HepG2 (cell line): ENCODE data around the gene FYB1. TPM values are rescaled to one million over a fixed set of nuclear protein-coding genes. Genes with fewer than 3 reads are reported as not detected.

Experiments used
- ATF3 ChIP-seq: sonication (generic); formaldehyde crosslinking; IDR thresholded peaks from 2 replicates; pipeline ENCODE4 v1.4.0; 2020; ENCODE audit warnings: missing genetic modification reagents
- BCL6 ChIP-seq: IDR thresholded peaks from 2 replicates; pipeline ENCODE4 v1.6.1; 2016; ENCODE audit warnings: missing genetic modification reagents, missing compliant biosample characterization
- CBX1 ChIP-seq: IDR thresholded peaks from one replicate; pipeline ENCODE4 v1.6.1; 2016; ENCODE audit warnings: antibody characterized with exemption, low read depth
- EEA1 ChIP-seq: sonication (generic); formaldehyde crosslinking; IDR thresholded peaks from 2 replicates; pipeline ENCODE4 v1.5.1; 2020; ENCODE audit warnings: mild to moderate bottlenecking, missing genetic modification reagents, borderline replicate concordance
- NCOA2 ChIP-seq: sonication (generic); formaldehyde crosslinking; IDR thresholded peaks from 2 replicates; pipeline ENCODE4 v1.8.0; 2022; ENCODE audit warnings: inconsistent platforms
- PRDM15 ChIP-seq: sonication (generic); formaldehyde crosslinking; IDR thresholded peaks from 2 replicates; pipeline ENCODE4 v1.4.0; 2020; ENCODE audit warnings: missing genetic modification reagents
- SKIL ChIP-seq: sonication (generic); formaldehyde crosslinking; IDR thresholded peaks from 2 replicates; pipeline ENCODE4 v1.8.0; 2022; ENCODE audit warnings: missing genetic modification reagents, mild to moderate bottlenecking, moderate library complexity, borderline replicate concordance
- U2AF2 ChIP-seq: fragments of 200-400 bp; formaldehyde crosslinking; IDR thresholded peaks from 2 replicates; pipeline ENCODE4 v1.6.1; 2017; ENCODE audit warnings: low read depth, mild to moderate bottlenecking, low read length
- ZBTB42 ChIP-seq: sonication (generic); formaldehyde crosslinking; IDR thresholded peaks from 2 replicates; pipeline ENCODE4 v1.5.0; 2020; ENCODE audit warnings: mild to moderate bottlenecking, missing genetic modification reagents
- ZNF276 ChIP-seq: sonication (generic); formaldehyde crosslinking; IDR thresholded peaks from 2 replicates; pipeline ENCODE4 v1.4.0; 2020; ENCODE audit warnings: mild to moderate bottlenecking, low read depth, missing genetic modification reagents
- ZNF318 ChIP-seq: sonication (generic); formaldehyde crosslinking; IDR thresholded peaks from 2 replicates; pipeline ENCODE4 v1.4.0; 2020; ENCODE audit warnings: mild to moderate bottlenecking, missing genetic modification reagents
- ZNF557 ChIP-seq: sonication (generic); formaldehyde crosslinking; IDR thresholded peaks from 2 replicates; pipeline ENCODE4 v1.4.0; 2020; ENCODE audit warnings: missing genetic modification reagents
- ZNF672 ChIP-seq: sonication (generic); formaldehyde crosslinking; IDR thresholded peaks from 2 replicates; pipeline ENCODE4 v1.8.1; 2022; ENCODE audit warnings: missing genetic modification reagents
- ZNF777 ChIP-seq: sonication (generic); formaldehyde crosslinking; IDR thresholded peaks from 2 replicates; pipeline ENCODE4 v1.4.0; 2020; ENCODE audit warnings: missing genetic modification reagents
- polyA plus RNA-seq, 8 experiments: library from polyadenylated mRNA; depleted of rRNA in 3 of 8; stranded (reverse) in 7 of 8; unstranded in 1 of 8; fragments of >200 nt; fragmentation: Illumina TruSeq in 4 of 8; extraction: Trizol in 4 of 8; gene quantifications; 2 replicates each; pipeline versions ENCODE4 v1.2.1 to v1.2.3, GENCODE V29; 2011 to 2016; ENCODE audit warnings: low read depth in 4 of 8, missing spikeins in 1 of 8, mixed read lengths in 1 of 8; ENCODE audit not compliant: insufficient read depth in 1 of 8
- total RNA-seq, 5 experiments: library from RNA; depleted of rRNA; stranded (reverse); fragments of >200 nt; fragmentation: Illumina TruSeq; extraction: Trizol; gene quantifications; 2 replicates each; pipeline ENCODE4 v1.2.3, GENCODE V29; 2016; ENCODE audit warnings: low read depth in 1 of 5

FYB1 gene
- total and polyA plus RNA-seq, 2 of the 13 experiments (the other 11 are each of a cell fraction or from before 2014, with no cell fraction given), result 0.03 TPM; not detected in 1

- TF ChIP-seq CBX1 (no peak), BCL6 (CRISPR knock-in tag) (peak; percentile 88), NCOA2 (CRISPR knock-in tag) (peak; percentile 66), SKIL (no peak), ZNF557 (CRISPR knock-in tag) (no peak), U2AF2 (no peak), ZBTB42 (CRISPR knock-in tag) (no peak), ZNF672 (no peak), ZNF777 (CRISPR knock-in tag) (no peak), PRDM15 (CRISPR knock-in tag) (no peak), ZNF276 (CRISPR knock-in tag) (no peak), EEA1 (CRISPR knock-in tag) (no peak), ZNF318 (no peak), ATF3 (no peak)
Measured at GRCh38 chr5:39100851-39101396, 118.4 kb downstream of the FYB1 start (continued).
